Gastrocnemius medialis (tissue), 4 donors: ENCODE results near the gene TXNDC11. TPM values are rescaled to one million over a fixed set of nuclear protein-coding genes. Genes with fewer than 3 reads are reported as not detected.
A peak's percentile ranks its signal among the peaks of the same experiment; 100 is the strongest.

Experiments
- ATAC-seq, 2 donors: fragments of 150-250 bp; one replicate each; pipeline ENCODE4 v1.9.1; 2016
- DNase-seq, 2 donors: peaks; one replicate each; pipeline ENCODE4 v3.0.0-alpha.2; 2019
- H3K27ac ChIP-seq, 4 donors: fragments of 200-600 bp; sonication (generic); 1 replicate in 1 of 4; 2 replicates in 3 of 4; pipeline ENCODE4 v1.5.1; 2016 to 2018; ENCODE audit warnings: mild to moderate bottlenecking in 2 of 4, moderate library complexity in 1 of 4
- H3K27me3 ChIP-seq, 3 donors: fragments of 200-600 bp; sonication (generic) in 2 of 3; 1 replicate in 1 of 3; 2 replicates in 2 of 3; pipeline versions ENCODE4 v1.5.1 to v1.6.0; 2016 to 2019; ENCODE audit warnings: mild to moderate bottlenecking in 1 of 3, moderate library complexity in 1 of 3
- H3K36me3 ChIP-seq, 2 donors: fragments of 200-600 bp; sonication (generic) in 1 of 2; one replicate each; pipeline ENCODE4 v1.5.1; 2017 to 2018
- H3K4me1 ChIP-seq, 2 donors: fragments of 200-600 bp; sonication (generic) in 1 of 2; one replicate each; pipeline ENCODE4 v1.5.1; 2016 to 2017; ENCODE audit warnings: mild to moderate bottlenecking in 2 of 2
- H3K4me3 ChIP-seq, 4 donors: fragments of 200-600 bp; sonication (generic) in 3 of 4; 1 replicate in 1 of 4; 2 replicates in 3 of 4; pipeline ENCODE4 v1.5.1; 2016 to 2019; ENCODE audit warnings: mild to moderate bottlenecking in 2 of 4
- H3K9me3 ChIP-seq, 3 donors: fragments of 200-600 bp; sonication (generic) in 2 of 3; 1 replicate in 1 of 3; 2 replicates in 2 of 3; pipeline ENCODE4 v1.5.1; 2016 to 2019
- CTCF ChIP-seq, 5 experiments: fragments of 450-650 bp in 3 of 5; fragments of 200-600 bp in 2 of 5; sonication (generic) in 2 of 5; IDR thresholded peaks in 4 of 5; conservative IDR thresholded peaks in 1 of 5; 1 replicate in 4 of 5; 2 replicates in 1 of 5; pipeline ENCODE4 v1.5.1; 2016 to 2019; ENCODE audit warnings: antibody characterized with exemption in 5 of 5, mild to moderate bottlenecking in 3 of 5, moderate library complexity in 3 of 5
- POLR2A ChIP-seq, 2 donors: fragments of 450-650 bp; IDR thresholded peaks; one replicate each; pipeline ENCODE4 v1.6.1; 2017; ENCODE audit warnings: antibody characterized with exemption in 2 of 2, mild to moderate bottlenecking in 2 of 2, moderate library complexity in 2 of 2
- in situ Hi-C, 4 donors: fragments of 200-750 bp; cut with MboI; loops; one replicate each; pipeline versions ENCODE4 v1.15.0 to v1.8.0; 2017; ENCODE audit warnings: low sequenced_read_pairs in 4 of 4
- intact Hi-C: fragments of 100-400 bp; cut with DNase I; formaldehyde crosslinking; loops from one replicate; pipeline ENCODE4 v1.15.1; 2023; ENCODE audit warnings: low total_unique reads
- total RNA-seq, 4 donors: library from RNA; depleted of rRNA; stranded (reverse); fragments of >200 nt; gene quantifications; one replicate each; pipeline versions ENCODE4 v1.1.0 to v1.2.3, GENCODE V29; 2016

The TXNDC11 gene
- total RNA-seq, 4 donors from 2014 or later: 35.2 to 64.5 (median 51.2) TPM

GRCh38 chr16:11657556-11657955, 85.1 kb downstream of the TXNDC11 start:
- no peak for TF ChIP-seq CTCF (IDR thresholded peaks at IDR 0.05 in 4 of 5, conservative IDR thresholded peaks at IDR 0.05 in 1 of 5)
- TF ChIP-seq POLR2A (IDR thresholded peaks at IDR 0.05): no peak
- H3K27ac ChIP-seq: no peak overlapping the region
- H3K27me3 ChIP-seq: no peaks in the 10 kb centered on the region
- in situ Hi-C loops (no loop called here), intact Hi-C loops (no loop called here)
- no peak overlapping the region for H3K4me3 ChIP-seq
- no peaks in the 10 kb centered on the region for H3K9me3 ChIP-seq
- no peak for ATAC-seq
- no peak for DNase-seq
- H3K36me3 ChIP-seq: no peaks in the 10 kb centered on the region
- peaks cover 6 to 7% of the 10 kb centered on the region in 2 donors for H3K4me1 ChIP-seq

GRCh38 chr16:11655655-11656054, 87.0 kb downstream of the TXNDC11 start:
- in situ Hi-C loops (no loop called here), intact Hi-C loops (no loop called here)
- ATAC-seq (no peak), DNase-seq (no peak)
- Histone ChIP-seq H3K27me3 (no peaks in the 10 kb centered on the region), H3K9me3 (no peaks in the 10 kb centered on the region), H3K4me3 (no peak overlapping the region), H3K4me1 (peaks cover 6 to 7% of the 10 kb centered on the region in 2 donors), H3K36me3 (no peaks in the 10 kb centered on the region), H3K27ac (peak overlapping the region in 1 of 4 donors; percentile 58)
- TF ChIP-seq POLR2A (IDR thresholded peaks at IDR 0.05): no peak
- no peak for TF ChIP-seq CTCF (IDR thresholded peaks at IDR 0.05 in 4 of 5, conservative IDR thresholded peaks at IDR 0.05 in 1 of 5)

- Histone ChIP-seq H3K36me3 (no peaks in the 10 kb centered on the region), H3K4me1 (peaks cover 6 to 7% of the 10 kb centered on the region in 2 donors), H3K27ac (peak overlapping the region in 1 of 4 donors; percentile 27), H3K27me3 (no peaks in the 10 kb centered on the region), H3K9me3 (no peaks in the 10 kb centered on the region), H3K4me3 (no peak overlapping the region)
- no peak for ATAC-seq
- in situ Hi-C loops: no loop called here
- DNase-seq: no peak
- TF ChIP-seq POLR2A (IDR thresholded peaks at IDR 0.05) (no peak), CTCF (IDR thresholded peaks at IDR 0.05 in 4 of 5, conservative IDR thresholded peaks at IDR 0.05 in 1 of 5) (no peak)
- intact Hi-C loops: no loop called here
Measured at GRCh38 chr16:11651796-11652195, 90.9 kb downstream of the TXNDC11 start.

- Histone ChIP-seq H3K27ac (peak overlapping the region in 1 of 4 donors; percentile 27), H3K36me3 (no peaks in the 10 kb centered on the region), H3K4me1 (peaks cover 6 to 7% of the 10 kb centered on the region in 2 donors), H3K4me3 (no peak overlapping the region), H3K9me3 (no peaks in the 10 kb centered on the region), H3K27me3 (no peaks in the 10 kb centered on the region)
- in situ Hi-C loops: no loop called here
- DNase-seq: no peak
- ATAC-seq: no peak
- TF ChIP-seq CTCF (IDR thresholded peaks at IDR 0.05 in 4 of 5, conservative IDR thresholded peaks at IDR 0.05 in 1 of 5) (no peak), POLR2A (IDR thresholded peaks at IDR 0.05) (no peak)
- intact Hi-C loops: no loop called here
Measured at GRCh38 chr16:11650641-11651591, 91.7 kb downstream of the TXNDC11 start.
